Endothelial cell of umbilical vein (primary cell): ENCODE results near the gene RANBP6. TPM values are rescaled to one million over a fixed set of nuclear protein-coding genes. Genes with fewer than 3 reads are reported as not detected.

Source experiments
- BruUV-seq: library from RNA; stranded (reverse); fragments of 400-500 nt; replicated peaks from 2 replicates; lab custom pipeline; 2021; lab: Mats Ljungman, UMichigan
- CTCF ChIA-PET: fragments of 300-600, 350-600 bp; sonication (Branson Sonifier 250); formaldehyde crosslinking; loops from one replicate; lab custom pipeline; 2021; ENCODE audit warnings: antibody characterized with exemption, inconsistent platforms; lab: Charles Lee
- POLR2A ChIA-PET: fragments of 300-600, 350-600 bp; sonication (Branson Sonifier 250); formaldehyde crosslinking; loops from one replicate; lab custom pipeline; 2021; ENCODE audit warnings: antibody characterized with exemption, inconsistent platforms; lab: Charles Lee
- DNase-seq: peaks from one replicate; pipeline ENCODE4 v3.0.0-alpha.2; 2011; ENCODE audit warnings: low read depth, low spot score
- FAIRE-seq: peaks from 2 replicates; lab custom pipeline; 2011; peaks lifted over from hg19 to GRCh38; lab: Jason Lieb, UNC
- H2AFZ ChIP-seq: 2 replicates; pipeline ENCODE4 v1.6.0; 2012; ENCODE audit warnings: low read depth, low read length, control low read depth, inconsistent platforms
- H3K27ac ChIP-seq: 2 replicates; pipeline ENCODE4 v1.5.1; 2011; ENCODE audit warnings: low read depth, mild to moderate bottlenecking, control low read depth, low read length, moderate library complexity; ENCODE audit not compliant: insufficient read depth
- H3K27me3 ChIP-seq, 2 experiments: 2 replicates each; pipeline versions ENCODE4 v1.6.0 to v1.6.1; 2011; ENCODE audit warnings: low read length in 2 of 2, mixed read lengths in 1 of 2; ENCODE audit not compliant: control insufficient read depth in 2 of 2, insufficient read depth in 2 of 2
- H3K36me3 ChIP-seq, 2 experiments: 2 replicates in 1 of 2; 3 replicates in 1 of 2; pipeline ENCODE4 v1.5.1; 2011; ENCODE audit warnings: low read length in 2 of 2, mild to moderate bottlenecking in 1 of 2, moderate library complexity in 1 of 2; ENCODE audit not compliant: control insufficient read depth in 2 of 2, insufficient read depth in 2 of 2; ENCODE audit errors: extremely low read depth in 1 of 2
- H3K4me1 ChIP-seq: 3 replicates; pipeline ENCODE4 v1.5.1; 2011; ENCODE audit warnings: mild to moderate bottlenecking, low read length; ENCODE audit not compliant: control insufficient read depth, insufficient read depth; ENCODE audit errors: extremely low read depth
- H3K4me2 ChIP-seq: 2 replicates; pipeline ENCODE4 v1.6.1; 2011; ENCODE audit warnings: low read length, control low read depth, mixed read lengths; ENCODE audit not compliant: insufficient read depth
- H3K4me3 ChIP-seq, 3 experiments: fragments of 200-600 bp in 1 of 3; sonication (generic), shearing (Covaris generic) in 1 of 3; replicated peaks in 1 of 3; 2 replicates each; pipeline ENCODE4 v1.5.1; 2011 to 2016; ENCODE audit warnings: control low read depth in 3 of 3, low read length in 3 of 3, mild to moderate bottlenecking in 2 of 3, inconsistent platforms in 1 of 3, low read depth in 1 of 3, moderate library complexity in 1 of 3; ENCODE audit not compliant: insufficient read depth in 1 of 3
- H3K79me2 ChIP-seq: 2 replicates; pipeline ENCODE4 v1.6.0; 2012; ENCODE audit warnings: low read length, inconsistent platforms; ENCODE audit not compliant: control insufficient read depth, insufficient read depth
- H3K9ac ChIP-seq: replicated peaks from 2 replicates; pipeline ENCODE3; 2011; ENCODE audit warnings: low read length, control low read depth; ENCODE audit not compliant: insufficient read depth; ENCODE audit errors: extremely low read depth
- H3K9me1 ChIP-seq: replicated peaks from 3 replicates; pipeline ENCODE4 v1.6.0; 2011; ENCODE audit warnings: mild to moderate bottlenecking, low read length; ENCODE audit not compliant: control insufficient read depth, insufficient read depth; ENCODE audit errors: extremely low read depth
- H3K9me3 ChIP-seq: replicated peaks from 2 replicates; pipeline ENCODE4 v1.5.1; 2012; ENCODE audit warnings: low read length, inconsistent platforms; ENCODE audit not compliant: control insufficient read depth, insufficient read depth
- H4K20me1 ChIP-seq: replicated peaks from 2 replicates; pipeline ENCODE3; 2011; ENCODE audit warnings: mild to moderate bottlenecking, low read length; ENCODE audit not compliant: control insufficient read depth, insufficient read depth; ENCODE audit errors: extremely low read depth
- EZH2 ChIP-seq: IDR thresholded peaks from 2 replicates; pipeline ENCODE4 v1.6.1; 2012; ENCODE audit warnings: borderline replicate concordance, low read depth, mild to moderate bottlenecking, moderate library complexity, low read length, inconsistent platforms; ENCODE audit not compliant: severe bottlenecking
- GATA2 ChIP-seq: IDR thresholded peaks from 2 replicates; pipeline ENCODE4 v1.7.0; 2011; ENCODE audit warnings: low read depth, mild to moderate bottlenecking, moderate library complexity, mixed read lengths, low read length; ENCODE audit not compliant: insufficient read length, insufficient read depth
- JUN ChIP-seq: IDR thresholded peaks from 2 replicates; pipeline ENCODE4 v1.6.1; 2011; ENCODE audit warnings: borderline replicate concordance, low read depth; ENCODE audit not compliant: insufficient read length, insufficient read depth
- MYC ChIP-seq: IDR thresholded peaks from one replicate; pipeline ENCODE4 v1.6.1; 2011; ENCODE audit warnings: mild to moderate bottlenecking, low read depth, low read length
- POLR2A ChIP-seq: IDR thresholded peaks from 2 replicates; pipeline ENCODE4 v1.6.1; 2012; ENCODE audit warnings: low read depth, mild to moderate bottlenecking, control low read depth, low read length
- dilution Hi-C: fragments of 300-500 bp; cut with MboI; formaldehyde crosslinking; loops from one replicate; pipeline ENCODE4 v1.15.0; 2019; ENCODE audit warnings: low sequenced_read_pairs; ENCODE audit not compliant: extremely low pct_ligation_motif_present
- intact Hi-C: fragments of 100-400 bp; cut with micrococcal nuclease; formaldehyde crosslinking; loops from one replicate; pipeline ENCODE4 v1.10.0; 2022
- polyA plus RNA-seq, 4 experiments: library from polyadenylated mRNA; depleted of rRNA in 3 of 4; stranded (reverse) in 3 of 4; unstranded in 1 of 4; fragments of >200 nt; gene quantifications; 2 replicates each; pipeline versions ENCODE4 v1.2.1 to v1.2.3, GENCODE V29; 2011 to 2012; ENCODE audit warnings: missing spikeins in 1 of 4
- total RNA-seq: library from RNA; stranded (reverse); gene quantifications from 2 replicates; pipeline ENCODE4 v1.2.3, GENCODE V29; 2021
- TF ChIP-seq, protein P1 (sequence below): IDR thresholded peaks from 2 replicates; pipeline ENCODE4 v1.6.1; 2011; ENCODE audit not compliant: insufficient read depth, insufficient read length
- TF ChIP-seq, protein P2 (sequence below), 2 donors: IDR thresholded peaks; 1 replicate in 1 of 2; 2 replicates in 1 of 2; pipeline ENCODE4 v1.5.1; 2011; ENCODE audit warnings: low read length in 2 of 2, mild to moderate bottlenecking in 2 of 2, moderate library complexity in 2 of 2, control low read depth in 1 of 2, inconsistent platforms in 1 of 2, low read depth in 1 of 2; ENCODE audit not compliant: insufficient read depth in 1 of 2; ENCODE audit errors: extremely low read depth in 1 of 2

Gene RANBP6
- total and polyA plus RNA-seq, 2 donors (not counting 3 experiments of a cell fraction or from before 2014, with no cell fraction given), result 5.3 to 20.9 TPM

GRCh38 chr9:5988265-5988664 lies 27.2 kb downstream of the RANBP6 start:
- no peak for TF ChIP-seq POLR2A
- no peak for TF ChIP-seq GATA2
- TF ChIP-seq, protein P1, sequence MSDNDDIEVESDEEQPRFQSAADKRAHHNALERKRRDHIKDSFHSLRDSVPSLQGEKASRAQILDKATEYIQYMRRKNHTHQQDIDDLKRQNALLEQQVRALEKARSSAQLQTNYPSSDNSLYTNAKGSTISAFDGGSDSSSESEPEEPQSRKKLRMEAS, result no peak
- TF ChIP-seq, protein P2, sequence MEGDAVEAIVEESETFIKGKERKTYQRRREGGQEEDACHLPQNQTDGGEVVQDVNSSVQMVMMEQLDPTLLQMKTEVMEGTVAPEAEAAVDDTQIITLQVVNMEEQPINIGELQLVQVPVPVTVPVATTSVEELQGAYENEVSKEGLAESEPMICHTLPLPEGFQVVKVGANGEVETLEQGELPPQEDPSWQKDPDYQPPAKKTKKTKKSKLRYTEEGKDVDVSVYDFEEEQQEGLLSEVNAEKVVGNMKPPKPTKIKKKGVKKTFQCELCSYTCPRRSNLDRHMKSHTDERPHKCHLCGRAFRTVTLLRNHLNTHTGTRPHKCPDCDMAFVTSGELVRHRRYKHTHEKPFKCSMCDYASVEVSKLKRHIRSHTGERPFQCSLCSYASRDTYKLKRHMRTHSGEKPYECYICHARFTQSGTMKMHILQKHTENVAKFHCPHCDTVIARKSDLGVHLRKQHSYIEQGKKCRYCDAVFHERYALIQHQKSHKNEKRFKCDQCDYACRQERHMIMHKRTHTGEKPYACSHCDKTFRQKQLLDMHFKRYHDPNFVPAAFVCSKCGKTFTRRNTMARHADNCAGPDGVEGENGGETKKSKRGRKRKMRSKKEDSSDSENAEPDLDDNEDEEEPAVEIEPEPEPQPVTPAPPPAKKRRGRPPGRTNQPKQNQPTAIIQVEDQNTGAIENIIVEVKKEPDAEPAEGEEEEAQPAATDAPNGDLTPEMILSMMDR (IDR thresholded peaks at IDR 0.05; ENCODE audit: extremely low read depth in 1 of 2, insufficient read depth in 1 of 2, low read depth in 1 of 2, low read length in 2 of 2), result no peak
- no peak for TF ChIP-seq EZH2
- no peaks in the 10 kb centered on the region for H3K4me1 ChIP-seq
- no peaks in the 10 kb centered on the region for H3K9me1 ChIP-seq
- ChIA-PET CTCF (interaction anchor here (1.5 kb wide), 1 partner anchor 35 kb away, joined by 3 read pairs; no protein-coding TSS in a partner anchor), POLR2A (no interaction called here)
- BruUV-seq, result no TSS peak
- intact Hi-C loops (no loop called here), dilution Hi-C loops (no loop called here)
- H3K27ac ChIP-seq, result no peak overlapping the region
- H3K9ac ChIP-seq, result no peak overlapping the region
- no peak overlapping the region for H2AFZ ChIP-seq
- DNase-seq, result no peak
- no peak for FAIRE-seq
- H3K79me2 ChIP-seq, result peaks cover 10% of the 10 kb centered on the region
- H4K20me1 ChIP-seq, result no peaks in the 10 kb centered on the region
- no peaks in the 10 kb centered on the region for H3K9me3 ChIP-seq
- no peaks in the 10 kb centered on the region for H3K36me3 ChIP-seq
- H3K27me3 ChIP-seq, result no peaks in the 10 kb centered on the region
- no peak overlapping the region for H3K4me2 ChIP-seq
- no peak overlapping the region for H3K4me3 ChIP-seq

DNA sequence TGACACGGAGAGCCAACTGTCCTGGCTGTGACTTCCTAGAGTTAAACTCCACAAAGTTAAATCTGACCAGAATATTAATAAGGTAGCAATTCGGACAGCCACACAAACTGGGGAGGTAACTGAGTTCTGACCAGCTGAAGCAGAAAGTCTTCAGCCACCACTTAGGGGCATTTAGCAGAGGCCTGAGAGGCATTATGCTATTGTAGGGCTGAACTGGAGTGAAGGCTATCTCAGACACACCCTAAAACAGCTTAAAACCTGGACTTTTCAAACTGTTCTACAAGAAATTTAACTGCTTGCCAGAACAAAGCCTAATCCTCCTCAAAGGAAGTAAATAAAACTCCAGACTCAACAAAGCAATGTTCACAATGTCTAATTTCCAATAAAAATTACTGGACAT lies 32.4 kb downstream of the RANBP6 start:
- no peak overlapping the region for H3K4me2 ChIP-seq
- dilution Hi-C loops, result no loop called here
- H3K4me3 ChIP-seq, result no peak overlapping the region
- intact Hi-C loops, result no loop called here
- TF ChIP-seq JUN (no peak), MYC (no peak)
- FAIRE-seq, result no peak
- H3K9ac ChIP-seq, result no peak overlapping the region
- CTCF ChIA-PET, result no interaction called here
- no peaks in the 10 kb centered on the region for H4K20me1 ChIP-seq
- H3K79me2 ChIP-seq, result no peaks in the 10 kb centered on the region
- H3K36me3 ChIP-seq, result peaks cover 0 to 2% of the 10 kb centered on the region in 2 experiments
- POLR2A ChIA-PET, result no interaction called here
- no peak overlapping the region for H3K27ac ChIP-seq
- no peak overlapping the region for H2AFZ ChIP-seq
- DNase-seq, result no peak
- no peaks in the 10 kb centered on the region for H3K9me3 ChIP-seq
- no peaks in the 10 kb centered on the region for H3K4me1 ChIP-seq
- no peaks in the 10 kb centered on the region for H3K27me3 ChIP-seq
- no peaks in the 10 kb centered on the region for H3K9me1 ChIP-seq
- BruUV-seq, result no TSS peak
